Smooth muscle cell of the brain vasculature (primary cell): ENCODE measurements around the gene TTC33.
"Not testable (repeated sequence)": the region's sequence is repeated elsewhere in the genome, so short reads cannot be mapped to it uniquely, and the experiment has no call there.

Experiments
- DNase-seq: peaks from one replicate; pipeline ENCODE4 v3.0.0-alpha.2; 2012; ENCODE audit warnings: low read depth, low spot score

TTC33 gene

GRCh38 chr5:40679913-40680681, 75.7 kb downstream of the TTC33 start, which contains the start of gene PTGER4:
Gene PTGER4, plus strand, starts transcription at chr5:40679915. Its CDS starts 1,079 bp downstream, at chr5:40680994.
- DNase-seq: no peak

GRCh38 chr5:40679148-40679912, 76.4 kb downstream of the TTC33 start:
- peak; percentile 86 for DNase-seq

- no peak for DNase-seq
These were observed 77.2 kb downstream of the TTC33 start for GRCh38 chr5:40678460-40679147.

DNA sequence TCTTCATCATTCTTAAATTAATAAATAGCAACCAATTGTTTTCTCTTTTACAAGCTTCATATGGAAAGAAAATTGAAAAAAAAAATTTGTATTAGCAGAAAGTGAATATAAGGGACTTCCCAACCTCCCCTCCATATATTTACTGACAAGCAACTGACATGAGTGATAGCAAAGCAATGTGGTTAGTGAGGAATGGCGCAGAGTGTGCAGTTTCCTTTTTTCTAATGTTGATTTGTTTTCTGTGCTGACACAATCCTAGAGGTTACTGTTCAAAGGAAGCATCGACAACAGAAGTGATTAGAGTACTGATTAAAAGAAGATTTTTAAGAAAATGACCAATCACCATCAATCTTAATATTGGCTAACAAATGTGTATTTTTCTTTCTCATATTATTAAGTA, 77.7 kb downstream of the TTC33 start:
- DNase-seq: no peak

GRCh38 chr5:40677456-40677855, 78.3 kb downstream of the TTC33 start:
- DNase-seq: no peak

DNA sequence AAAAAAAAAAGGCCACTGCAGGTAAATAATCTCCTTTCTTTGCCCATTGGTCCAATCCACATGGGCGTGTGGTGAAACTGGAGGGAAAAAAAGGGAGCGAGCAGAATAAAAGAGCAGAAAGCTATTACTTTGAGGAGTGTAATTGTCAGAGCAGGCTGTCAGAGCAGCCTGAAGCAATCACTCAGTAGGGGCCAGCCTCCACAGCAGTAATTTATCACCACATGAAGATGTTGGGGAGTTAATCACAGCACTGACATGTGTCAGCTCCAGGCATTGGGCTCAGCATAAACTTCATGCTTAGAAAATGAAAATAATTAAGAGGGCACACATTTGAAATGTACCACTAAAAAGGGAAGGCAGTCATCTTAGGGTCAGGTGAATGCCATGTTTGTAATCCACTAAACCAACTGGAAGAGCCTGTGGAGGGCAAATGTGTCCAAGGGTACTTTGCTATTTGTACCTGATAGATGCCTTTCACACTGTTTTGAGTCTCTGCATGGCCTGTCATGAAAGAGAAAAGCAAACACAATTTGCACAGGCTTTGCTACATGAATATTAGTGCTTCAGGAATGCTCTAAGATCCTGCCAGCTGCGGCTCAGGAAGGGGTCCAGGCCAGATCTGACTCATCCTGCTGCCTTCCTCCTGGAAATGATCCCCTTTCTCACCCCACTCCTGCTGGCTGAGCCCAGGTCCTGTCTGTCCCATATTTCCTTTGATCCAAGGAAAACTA, 79.0 kb downstream of the TTC33 start:
- peak; percentile 69 for DNase-seq

- DNase-seq: no peak
These were observed 80.2 kb downstream of the TTC33 start for GRCh38 chr5:40675396-40676133.

- no peak for DNase-seq
These were observed 81.0 kb downstream of the TTC33 start for GRCh38 chr5:40674661-40675235.

GRCh38 chr5:40672425-40672824, 83.3 kb downstream of the TTC33 start:
- DNase-seq: no peak

DNA sequence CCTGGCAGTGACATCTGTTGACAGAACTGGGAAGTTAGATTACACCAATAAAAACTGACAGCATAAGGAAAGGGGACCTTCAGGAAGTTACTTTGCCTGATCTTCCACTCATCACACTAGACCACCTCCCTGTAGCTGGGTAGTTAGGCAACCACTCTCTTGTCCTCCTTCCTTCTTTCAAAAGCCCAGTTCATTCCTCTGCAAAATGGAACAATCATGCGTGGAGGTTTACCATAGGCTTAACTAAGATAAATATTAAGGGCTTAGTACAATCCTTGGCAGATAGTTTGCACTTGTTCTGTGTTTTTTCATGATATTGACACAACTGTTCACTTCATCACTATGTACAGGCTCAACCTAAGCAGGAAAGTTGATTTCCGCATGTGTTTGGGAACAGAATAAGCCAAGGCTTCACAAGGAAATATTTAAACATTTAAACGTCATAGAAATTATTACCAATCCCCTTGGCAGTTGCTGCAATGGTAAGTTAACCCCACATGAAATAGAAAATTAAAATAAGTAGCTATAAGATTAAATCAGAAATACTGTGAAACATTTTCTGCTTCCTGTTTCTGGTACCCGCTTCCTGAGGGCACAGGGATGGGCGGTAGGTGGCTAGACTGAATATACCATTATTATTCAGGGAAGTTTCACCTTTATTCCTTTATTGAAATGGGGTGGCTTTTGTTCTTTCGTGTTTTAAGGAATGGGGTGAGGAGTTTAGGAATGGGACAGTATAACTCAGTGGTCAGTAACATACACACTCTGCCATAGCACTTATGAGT, 86.0 kb downstream of the TTC33 start:
- no peak for DNase-seq

- DNase-seq: no peak
These were observed 88.5 kb downstream of the TTC33 start for GRCh38 chr5:40667161-40667663.

- no peak for DNase-seq
These were observed 89.1 kb downstream of the TTC33 start for GRCh38 chr5:40666657-40667056.

DNA sequence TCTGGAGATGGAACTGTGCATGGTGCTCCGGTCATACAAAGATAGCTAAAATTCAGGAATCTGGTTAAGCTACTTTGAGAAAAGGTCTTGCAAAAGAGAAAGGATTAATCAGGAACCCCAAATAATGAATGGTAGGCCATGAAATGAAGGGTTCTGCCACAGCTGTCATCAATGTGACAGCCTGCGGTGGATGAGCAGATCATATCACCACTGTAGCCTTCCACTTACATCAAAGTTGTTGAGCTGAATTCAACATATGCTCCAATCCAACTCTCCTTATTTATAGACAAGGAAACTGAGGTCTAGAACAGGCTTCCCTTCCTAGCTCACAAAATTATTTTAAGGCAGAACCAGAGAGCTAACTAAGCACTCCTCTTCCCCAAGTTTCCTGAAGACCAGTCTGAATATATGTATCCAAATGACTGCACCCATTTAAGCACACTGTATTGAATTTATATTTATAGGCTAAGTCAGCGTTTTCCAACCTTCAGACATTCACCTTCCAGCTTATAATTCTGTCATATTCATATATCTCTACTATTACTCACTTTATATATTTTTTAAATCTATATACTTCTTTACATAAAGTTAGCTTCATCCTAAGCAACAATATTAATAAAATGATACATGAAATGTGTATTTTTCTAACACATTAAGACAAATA, 90.0 kb downstream of the TTC33 start:
- DNase-seq: no peak

DNA sequence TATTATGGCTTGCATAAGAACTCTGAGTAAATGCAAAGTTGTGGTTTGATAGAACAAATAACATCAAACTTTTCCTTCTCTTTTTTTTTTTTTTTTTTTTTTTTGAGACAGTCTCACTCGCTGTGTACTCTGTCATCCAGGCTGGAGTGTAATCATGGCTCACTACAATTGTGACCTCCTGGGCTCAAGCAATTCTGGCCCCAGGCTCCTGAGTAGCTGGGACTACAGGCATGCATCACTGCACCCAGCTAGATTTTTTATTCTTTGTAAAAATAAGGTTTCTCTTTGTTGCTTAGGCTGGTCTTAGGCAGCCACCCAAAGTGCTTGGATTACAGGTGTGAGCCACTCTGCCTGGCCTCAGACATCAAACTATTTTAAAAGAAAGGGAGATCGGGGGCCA, 95.0 kb downstream of the TTC33 start:
- no peak for DNase-seq

DNA sequence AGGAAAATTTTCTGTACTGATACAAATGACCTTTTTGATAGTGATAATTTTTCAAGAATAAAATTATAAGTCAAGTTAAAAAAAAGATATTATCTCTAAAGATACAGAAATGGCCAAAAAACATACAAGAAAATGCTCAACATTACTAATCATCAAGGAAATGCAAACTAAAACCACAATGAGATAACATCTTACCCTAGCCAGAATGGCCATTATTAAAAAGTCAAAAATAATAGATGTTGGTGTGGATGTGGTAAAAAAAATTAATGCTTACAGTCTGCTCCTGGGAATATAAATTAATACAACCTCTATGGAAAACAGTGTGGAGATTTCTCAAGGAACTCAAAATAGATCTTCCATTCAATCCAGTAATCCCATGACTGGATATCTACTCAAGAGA, 99.0 kb downstream of the TTC33 start:
- no peak for DNase-seq

- not testable (repeated sequence) for DNase-seq
These were observed 99.7 kb downstream of the TTC33 start for GRCh38 chr5:40656091-40656490.

- DNase-seq: no peak
These were observed 100.6 kb downstream of the TTC33 start for GRCh38 chr5:40655138-40655537.

- DNase-seq: no peak
These were observed 101.3 kb downstream of the TTC33 start for GRCh38 chr5:40654377-40654991.
